Measurements from ENCODE around the gene SEPHS2.
"Not testable (repeated sequence)": the region's sequence is repeated elsewhere in the genome, so short reads cannot be mapped to it uniquely, and the experiment has no call there.

SEPHS2 gene

GRCh38 chr16:30445408-30446202, at the start of gene SEPHS2:
Gene SEPHS2 (minus strand): TSS chr16:30445874. CDS start chr16:30445727, 147 bp downstream.
- peak; percentile 94 to 96 for DNase-seq (ENCODE audit: low read depth in 2 of 2)

GRCh38 chr16:30494709-30495108, 49.0 kb upstream of the SEPHS2 start:
- DNase-seq (ENCODE audit: low read depth in 2 of 2) = no peak

GRCh38 chr16:30493941-30494488, 48.3 kb upstream of the SEPHS2 start:
- DNase-seq (ENCODE audit: low read depth in 2 of 2) = no peak

- DNase-seq (ENCODE audit: low read depth in 2 of 2) = no peak
Observed at GRCh38 chr16:30491744-30492308, 46.2 kb upstream of the SEPHS2 start.

GRCh38 chr16:30491229-30491628, 45.6 kb upstream of the SEPHS2 start:
- DNase-seq (ENCODE audit: low read depth in 2 of 2) = no peak

GRCh38 chr16:30490210-30490609, 44.5 kb upstream of the SEPHS2 start:
- DNase-seq (ENCODE audit: low read depth in 2 of 2) = no peak

GRCh38 chr16:30488764-30489605, 43.3 kb upstream of the SEPHS2 start:
- no peak for DNase-seq (ENCODE audit: low read depth in 2 of 2)

- DNase-seq (ENCODE audit: low read depth in 2 of 2) = no peak
Observed at GRCh38 chr16:30485818-30486436, 40.3 kb upstream of the SEPHS2 start.

GRCh38 chr16:30484887-30485286, 39.2 kb upstream of the SEPHS2 start:
- no peak for DNase-seq (ENCODE audit: low read depth in 2 of 2)

GRCh38 chr16:30482366-30482765, 36.7 kb upstream of the SEPHS2 start:
- no peak for DNase-seq (ENCODE audit: low read depth in 2 of 2)

- DNase-seq (ENCODE audit: low read depth in 2 of 2) = no peak
Observed at GRCh38 chr16:30481381-30481780, 35.7 kb upstream of the SEPHS2 start.

- no peak for DNase-seq (ENCODE audit: low read depth in 2 of 2)
Observed at GRCh38 chr16:30478766-30479478, 33.2 kb upstream of the SEPHS2 start.

- DNase-seq (ENCODE audit: low read depth in 2 of 2) = not testable (repeated sequence)
Observed at GRCh38 chr16:30477773-30478172, 32.1 kb upstream of the SEPHS2 start.

GRCh38 chr16:30476991-30477390, 31.3 kb upstream of the SEPHS2 start:
- no peak for DNase-seq (ENCODE audit: low read depth in 2 of 2)

GRCh38 chr16:30474684-30475083, 29.0 kb upstream of the SEPHS2 start:
- DNase-seq (ENCODE audit: low read depth in 2 of 2) = no peak

GRCh38 chr16:30474074-30474452, 28.4 kb upstream of the SEPHS2 start:
- DNase-seq (ENCODE audit: low read depth in 2 of 2) = no peak

- peak in 1 of 2 donors; percentile 59 for DNase-seq (ENCODE audit: low read depth in 2 of 2)
Observed at GRCh38 chr16:30473231-30474073, 27.8 kb upstream of the SEPHS2 start.

GRCh38 chr16:30472328-30472942, 26.8 kb upstream of the SEPHS2 start, which contains the start of gene ITGAL:
Gene ITGAL (plus strand): TSS chr16:30472742. CDS start chr16:30472838, 96 bp downstream.
- DNase-seq (ENCODE audit: low read depth in 2 of 2) = peak; percentile 77 to 82

GRCh38 chr16:30470632-30470995, 24.9 kb upstream of the SEPHS2 start:
- DNase-seq (ENCODE audit: low read depth in 2 of 2) = no peak

- DNase-seq (ENCODE audit: low read depth in 2 of 2) = no peak
Observed at GRCh38 chr16:30470170-30470512, 24.5 kb upstream of the SEPHS2 start.

Data from stimulated activated CD4-positive, alpha-beta T cell treated with anti-CD3 and anti-CD28 coated beads, Interleukin-15, amount 100 ng/mL, for 48 hours (primary cell).